Activated naive CD8-positive, alpha-beta T cell (primary cell): ENCODE data around the gene MAF.

Experiments
- H3K27ac Mint-ChIP-seq: one replicate; pipeline ENCODE4 v1.8.0; 2021; ENCODE audit warnings: mixed read lengths
- H3K27me3 Mint-ChIP-seq: one replicate; pipeline ENCODE4 v1.8.0; 2021; ENCODE audit warnings: mixed read lengths
- H3K36me3 Mint-ChIP-seq: one replicate; pipeline ENCODE4 v1.8.0; 2021; ENCODE audit warnings: mixed read lengths
- H3K4me1 Mint-ChIP-seq: one replicate; pipeline ENCODE4 v1.8.0; 2021; ENCODE audit warnings: low read depth, mixed read lengths
- H3K4me3 Mint-ChIP-seq: one replicate; pipeline ENCODE4 v1.8.0; 2021; ENCODE audit warnings: mild to moderate bottlenecking, mixed read lengths
- H3K9me3 Mint-ChIP-seq: one replicate; pipeline ENCODE4 v1.8.0; 2021; ENCODE audit warnings: low read depth, mixed read lengths

MAF gene

DNA sequence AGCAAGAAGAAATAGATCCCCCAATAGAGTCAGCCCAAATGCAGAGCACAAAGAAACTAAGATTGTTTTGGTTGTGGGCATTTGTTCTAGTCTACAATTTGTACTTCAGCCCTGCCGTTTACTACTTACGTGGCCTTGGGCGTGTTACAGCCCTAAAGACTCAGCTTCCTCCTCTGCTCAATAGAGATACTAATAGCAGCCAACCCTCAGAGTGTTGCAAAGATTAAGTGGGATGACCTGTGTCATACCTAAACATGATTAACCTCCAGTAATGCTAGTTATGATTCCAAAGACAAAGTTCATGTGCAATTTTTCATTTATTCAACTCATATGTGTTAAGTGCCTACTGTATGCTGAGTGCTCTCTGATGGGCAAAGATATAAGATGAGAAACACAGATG is 43.1 kb downstream of the MAF start:
- no peaks in the 10 kb centered on the region for H3K36me3 Mint-ChIP-seq
- peaks cover 3% of the 10 kb centered on the region for H3K27me3 Mint-ChIP-seq
- H3K9me3 Mint-ChIP-seq: peaks cover 3% of the 10 kb centered on the region
- no peak overlapping the region for H3K4me3 Mint-ChIP-seq
- H3K4me1 Mint-ChIP-seq: no peaks in the 10 kb centered on the region
- no peak overlapping the region for H3K27ac Mint-ChIP-seq

DNA sequence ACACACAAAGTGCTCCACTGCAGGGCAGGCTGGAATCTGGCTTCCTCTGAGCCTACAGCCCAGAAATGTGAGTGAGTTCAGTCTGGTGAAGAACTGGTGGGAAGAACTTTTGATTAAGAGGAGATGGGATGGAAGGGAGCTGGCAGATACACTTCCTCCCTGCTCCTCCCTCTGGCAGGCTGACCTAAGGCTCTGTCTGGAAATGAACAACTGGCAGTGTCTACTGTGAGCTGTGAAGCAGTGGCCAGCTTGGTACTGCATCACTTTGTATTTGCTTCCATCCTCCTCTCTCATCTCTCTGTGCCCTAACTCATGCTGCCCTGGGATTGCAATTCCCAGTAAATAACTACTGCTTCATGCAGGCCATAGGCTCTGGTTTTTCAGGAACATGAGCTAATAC is 45.6 kb downstream of the MAF start:
- no peaks in the 10 kb centered on the region for H3K4me1 Mint-ChIP-seq
- no peaks in the 10 kb centered on the region for H3K36me3 Mint-ChIP-seq
- peaks cover 3% of the 10 kb centered on the region for H3K9me3 Mint-ChIP-seq
- no peak overlapping the region for H3K27ac Mint-ChIP-seq
- H3K4me3 Mint-ChIP-seq: no peak overlapping the region
- H3K27me3 Mint-ChIP-seq: peaks cover 1% of the 10 kb centered on the region

DNA sequence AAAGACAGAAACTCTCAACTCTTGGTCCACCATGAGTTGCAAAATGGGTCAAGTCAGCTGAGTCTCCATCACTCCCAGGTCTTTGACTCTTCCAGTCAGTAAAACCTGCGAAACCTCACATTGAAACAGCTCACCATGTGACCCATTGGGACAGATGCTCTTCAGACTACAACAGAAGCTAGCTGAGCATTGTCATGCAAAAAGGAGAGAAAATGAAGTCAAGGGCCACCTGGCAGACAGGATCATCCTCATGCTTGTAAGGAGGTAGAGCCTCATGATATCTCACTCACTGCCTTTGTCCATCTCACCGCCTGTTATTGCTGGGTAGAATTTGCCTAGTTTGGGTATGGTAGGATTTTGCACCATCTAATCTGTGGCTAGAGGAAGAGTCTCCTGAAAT is 50.2 kb downstream of the MAF start:
- Mint-ChIP-seq H3K36me3 (no peaks in the 10 kb centered on the region), H3K4me1 (no peaks in the 10 kb centered on the region), H3K4me3 (no peak overlapping the region), H3K9me3 (no peaks in the 10 kb centered on the region), H3K27me3 (no peaks in the 10 kb centered on the region), H3K27ac (no peak overlapping the region)

DNA sequence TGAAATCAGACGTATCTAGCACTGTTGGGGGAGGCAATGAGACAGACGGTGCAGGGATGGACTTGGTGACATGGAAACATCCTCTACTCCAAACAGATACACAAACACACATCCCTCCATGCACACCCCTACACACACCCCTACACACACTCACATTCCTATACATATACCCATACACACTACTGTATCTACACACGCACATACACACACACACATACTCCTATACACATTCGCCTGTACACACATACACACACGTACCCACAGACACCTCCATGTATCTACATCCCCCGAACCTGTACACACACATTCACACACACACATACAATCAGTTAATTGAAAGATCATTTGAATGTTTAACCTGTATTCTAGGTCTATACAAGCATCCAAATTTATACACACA is 53.5 kb downstream of the MAF start:
- Mint-ChIP-seq H3K4me3 (no peak overlapping the region), H3K27ac (no peak overlapping the region), H3K4me1 (no peaks in the 10 kb centered on the region), H3K9me3 (no peaks in the 10 kb centered on the region), H3K36me3 (no peaks in the 10 kb centered on the region), H3K27me3 (no peaks in the 10 kb centered on the region)
